Measurements from ENCODE around the gene CENPP.
A peak's percentile ranks its signal among the peaks of the same experiment; 100 is the strongest.

CENPP gene

GRCh38 chr9:92644278-92644677 is 318.5 kb downstream of the CENPP start:
- DNase-seq = no peak

GRCh38 chr9:92645041-92645440 is 319.3 kb downstream of the CENPP start:
- no peak for DNase-seq

- no peak for DNase-seq
Observed at GRCh38 chr9:92647671-92648473, 322.1 kb downstream of the CENPP start.

- DNase-seq = no peak
Observed at GRCh38 chr9:92648474-92648971, 322.8 kb downstream of the CENPP start.

GRCh38 chr9:92649007-92649406 is 323.3 kb downstream of the CENPP start:
- DNase-seq = no peak

- no peak for DNase-seq
Observed at GRCh38 chr9:92650296-92650695, 324.5 kb downstream of the CENPP start.

- no peak for DNase-seq
Observed at GRCh38 chr9:92650839-92651621, 325.3 kb downstream of the CENPP start.

GRCh38 chr9:92652461-92652860 is 326.7 kb downstream of the CENPP start:
- DNase-seq = no peak

- DNase-seq = no peak
Observed at GRCh38 chr9:92654481-92655301, 328.9 kb downstream of the CENPP start.

GRCh38 chr9:92655366-92655765 is 329.6 kb downstream of the CENPP start:
- no peak for DNase-seq

GRCh38 chr9:92655896-92656536 is 330.3 kb downstream of the CENPP start:
- DNase-seq = no peak

- no peak for DNase-seq
Observed at GRCh38 chr9:92656537-92656925, 330.8 kb downstream of the CENPP start.

- no peak for DNase-seq
Observed at GRCh38 chr9:92657296-92658094, 331.7 kb downstream of the CENPP start.

GRCh38 chr9:92658176-92658575 is 332.4 kb downstream of the CENPP start:
- DNase-seq = no peak

GRCh38 chr9:92658611-92659010 is 332.9 kb downstream of the CENPP start:
- no peak for DNase-seq

- no peak for DNase-seq
Observed at GRCh38 chr9:92659601-92660000, 333.8 kb downstream of the CENPP start.

- DNase-seq = peak in 1 of 2 experiments; percentile 4
Observed at GRCh38 chr9:92660266-92660665, 334.5 kb downstream of the CENPP start.

GRCh38 chr9:92661127-92661526 is 335.4 kb downstream of the CENPP start:
- no peak for DNase-seq

GRCh38 chr9:92661743-92662142 is 336.0 kb downstream of the CENPP start:
- peak; percentile 68 to 91 for DNase-seq

GRCh38 chr9:92663126-92663525 is 337.4 kb downstream of the CENPP start:
- DNase-seq = no peak

- no peak for DNase-seq
Observed at GRCh38 chr9:92663951-92664350, 338.2 kb downstream of the CENPP start.

Data from NCI-H2081 (cell line).